IMR-90 (cell line): ENCODE data around the gene MID1. TPM values are rescaled to one million over a fixed set of nuclear protein-coding genes. Genes with fewer than 3 reads are reported as not detected.

Experiments used
- ATAC-seq: fragments of 200-7000 bp; cut with Tn5 transposase; 2 replicates; pipeline ENCODE4 v1.9.1; 2020; ENCODE audit warnings: low read depth, mild to moderate bottlenecking, moderate library complexity
- BruUV-seq: library from RNA; stranded (reverse); fragments of 400-500 nt; replicated peaks from 2 replicates; lab custom pipeline; 2021; lab: Mats Ljungman, UMichigan
- CTCF ChIA-PET: fragments of 300-600 bp; formaldehyde crosslinking; extraction: SDS; loops from one replicate; lab custom pipeline; 2021; ENCODE audit warnings: antibody characterized with exemption; lab: Yijun Ruan, JAX
- POLR2A ChIA-PET: fragments of 300-600 bp; sonication (Branson Sonifier 250); formaldehyde crosslinking; loops from one replicate; lab custom pipeline; 2022; ENCODE audit warnings: antibody characterized with exemption; ENCODE audit not compliant: unreplicated experiment; lab: Charles Lee
- DNase-seq: peaks from one replicate; pipeline ENCODE4 v3.0.0; 2013
- H2AFZ ChIP-seq: replicated peaks from 2 replicates; pipeline ENCODE3; 2013; ENCODE audit warnings: low read length, mild to moderate bottlenecking; ENCODE audit not compliant: poor library complexity
- H2AK5ac ChIP-seq: 2 replicates; pipeline ENCODE4 v1.6.1; 2013; ENCODE audit warnings: low read depth, low read length, inconsistent platforms
- H2AK9ac ChIP-seq: replicated peaks from 2 replicates; pipeline ENCODE3; 2013; ENCODE audit warnings: mild to moderate bottlenecking, low read depth, low read length, moderate library complexity; ENCODE audit not compliant: poor library complexity
- H2BK120ac ChIP-seq: 2 replicates; pipeline ENCODE4 v1.6.1; 2013; ENCODE audit warnings: low read depth, low read length, inconsistent platforms
- H2BK15ac ChIP-seq: 3 replicates; pipeline ENCODE4 v1.6.1; 2013; ENCODE audit warnings: low read depth, low read length, inconsistent platforms
- H2BK20ac ChIP-seq: 2 replicates; pipeline ENCODE4 v1.6.1; 2013; ENCODE audit warnings: low read depth, mild to moderate bottlenecking, inconsistent platforms, low read length, moderate library complexity
- H2BK5ac ChIP-seq: 2 replicates; pipeline ENCODE4 v1.6.1; 2013; ENCODE audit warnings: mild to moderate bottlenecking, low read depth, low read length, inconsistent platforms; ENCODE audit not compliant: poor library complexity, severe bottlenecking
- H3K14ac ChIP-seq: replicated peaks from 2 replicates; pipeline ENCODE4 v1.6.1; 2013; ENCODE audit warnings: low read depth, low read length, inconsistent platforms
- H3K18ac ChIP-seq: 2 replicates; pipeline ENCODE4 v1.6.1; 2013; ENCODE audit warnings: low read depth, low read length, control low read depth
- H3K23ac ChIP-seq: 2 replicates; pipeline ENCODE4 v1.6.1; 2013; ENCODE audit warnings: low read depth, low read length, inconsistent platforms
- H3K27ac ChIP-seq: 2 replicates; pipeline ENCODE4 v1.5.1; 2013; ENCODE audit warnings: mild to moderate bottlenecking, control low read depth, low read length; ENCODE audit not compliant: insufficient read depth
- H3K27me3 ChIP-seq: 2 replicates; pipeline ENCODE4 v1.6.1; 2013; ENCODE audit warnings: low read length; ENCODE audit not compliant: control insufficient read depth, insufficient read depth
- H3K36me3 ChIP-seq: 2 replicates; pipeline ENCODE4 v1.6.1; 2013; ENCODE audit warnings: low read length, mixed read lengths; ENCODE audit not compliant: control insufficient read depth, insufficient read depth
- H3K4ac ChIP-seq: 2 replicates; pipeline ENCODE4 v1.6.1; 2013; ENCODE audit warnings: low read depth, low read length, inconsistent platforms
- H3K4me1 ChIP-seq: 2 replicates; pipeline ENCODE4 v1.6.1; 2013; ENCODE audit warnings: low read length, mixed read lengths; ENCODE audit not compliant: control insufficient read depth, insufficient read depth
- H3K4me2 ChIP-seq: 2 replicates; pipeline ENCODE4 v1.6.1; 2013; ENCODE audit warnings: low read depth, mild to moderate bottlenecking, control low read depth, low read length, moderate library complexity
- H3K4me3 ChIP-seq: 2 replicates; pipeline ENCODE4 v1.5.1; 2013; ENCODE audit warnings: low read depth, mild to moderate bottlenecking, control low read depth, low read length, moderate library complexity; ENCODE audit not compliant: insufficient read depth
- H3K56ac ChIP-seq: 2 replicates; pipeline ENCODE4 v1.6.1; 2013; ENCODE audit warnings: low read length, inconsistent platforms; ENCODE audit not compliant: insufficient read depth; ENCODE audit errors: extremely low read depth
- H3K79me1 ChIP-seq, 2 experiments: 2 replicates each; pipeline ENCODE4 v1.6.1; 2013; ENCODE audit warnings: low read length in 2 of 2, inconsistent platforms in 1 of 2, low read depth in 1 of 2
- H3K9ac ChIP-seq: 2 replicates; pipeline ENCODE4 v1.6.1; 2013; ENCODE audit warnings: low read depth, low read length, control low read depth
- H3K9me1 ChIP-seq: 2 replicates; pipeline ENCODE4 v1.6.1; 2013; ENCODE audit warnings: low read length, inconsistent platforms; ENCODE audit not compliant: insufficient read depth
- H3K9me3 ChIP-seq: 2 replicates; pipeline ENCODE4 v1.6.1; 2013; ENCODE audit warnings: low read length; ENCODE audit not compliant: control insufficient read depth, insufficient read depth
- H4K20me1 ChIP-seq: 2 replicates; pipeline ENCODE4 v1.6.1; 2013; ENCODE audit warnings: low read length, inconsistent platforms; ENCODE audit not compliant: insufficient read depth
- H4K5ac ChIP-seq: 2 replicates; pipeline ENCODE4 v1.6.1; 2013; ENCODE audit warnings: mild to moderate bottlenecking, low read depth, low read length, control low read depth
- H4K8ac ChIP-seq, 2 experiments: 2 replicates each; pipeline ENCODE4 v1.6.1; 2013; ENCODE audit warnings: low read depth in 2 of 2, low read length in 2 of 2, control low read depth in 1 of 2, inconsistent platforms in 1 of 2
- H4K91ac ChIP-seq: 2 replicates; pipeline ENCODE4 v1.6.1; 2013; ENCODE audit warnings: low read depth, low read length, inconsistent platforms; ENCODE audit not compliant: insufficient read depth
- MAFK ChIP-seq: IDR thresholded peaks from 2 replicates; pipeline ENCODE4 v1.6.1; 2012; ENCODE audit warnings: low read depth, low read length, improper control_type of control experiment
- WGBS, 2 experiments: methylation state at CpG; one replicate each; pipeline versions ENCODE4 v1.1.5 to v1.1.7; 2013; ENCODE audit warnings: missing lambda C conversion rate in 2 of 2; ENCODE audit not compliant: insufficient read length in 1 of 2; ENCODE audit errors: extremely low coverage in 2 of 2; 5-methylcytosine and 5-hydroxymethylcytosine counted together
- dilution Hi-C: fragments of 300-500 bp; cut with HindIII; formaldehyde crosslinking; loops from one replicate; pipeline ENCODE4 v1.14.3; 2018; ENCODE audit warnings: low sequenced_read_pairs; ENCODE audit not compliant: unreplicated experiment
- in situ Hi-C: fragments of 300-500 bp; cut with MboI; formaldehyde crosslinking; loops from 3 replicates; pipeline ENCODE4 v1.14.3; 2019; ENCODE audit warnings: low sequenced_read_pairs, inconsistent platforms, mixed read lengths
- intact Hi-C: fragments of 100-400 bp; cut with micrococcal nuclease; formaldehyde crosslinking; loops from 2 replicates; pipeline ENCODE4 v1.10.0; 2022
- polyA plus RNA-seq, 3 experiments: library from polyadenylated mRNA; depleted of rRNA; stranded (reverse); fragments of >200 nt; gene quantifications; 2 replicates each; pipeline ENCODE4 v1.2.3, GENCODE V29; 2012; ENCODE audit warnings: low replicate concordance in 1 of 3
- total RNA-seq: library from RNA; depleted of rRNA; stranded (reverse); fragments of >200 nt; gene quantifications from 2 replicates; pipeline ENCODE4 v1.2.3, GENCODE V29; 2012

The MID1 gene
- total and polyA plus RNA-seq, 2 of the 4 experiments (the other 2 are of a cell fraction), result 37.2 to 106 TPM

- Histone ChIP-seq H3K14ac (no peak overlapping the region), H3K23ac (no peak overlapping the region), H2BK15ac (no peak overlapping the region), H3K4me1 (peaks cover 6% of the 10 kb centered on the region; the same call in 1 of the 2 replicates), H3K4me2 (no peak overlapping the region), H3K9me1 (no peaks in the 10 kb centered on the region), H3K4me3 (no peak overlapping the region), H3K36me3 (no peaks in the 10 kb centered on the region), H4K5ac (no peak overlapping the region), H3K27me3 (no peaks in the 10 kb centered on the region; the same call in 1 of the 2 replicates), H3K9me3 (peaks cover 4% of the 10 kb centered on the region; the same call in 1 of the 2 replicates), H3K9ac (no peak overlapping the region), H3K18ac (no peak overlapping the region), H3K56ac (no peak overlapping the region), H2AFZ (no peak overlapping the region), H2BK5ac (no peak overlapping the region), H4K20me1 (no peaks in the 10 kb centered on the region), H3K27ac (no peak overlapping the region), H2BK20ac (no peak overlapping the region), H2BK120ac (no peak overlapping the region), H2AK9ac (no peak overlapping the region), H4K8ac (no peak overlapping the region), H4K91ac (no peak overlapping the region), H2AK5ac (no peak overlapping the region), H3K79me1 (no peaks in the 10 kb centered on the region), H3K4ac (no peak overlapping the region)
- ChIA-PET POLR2A (no interaction called here), CTCF (no interaction called here)
- intact Hi-C loops, result no loop called here
- dilution Hi-C loops, result no loop called here
- in situ Hi-C loops, result no loop called here
- no peak for DNase-seq
- no peak for TF ChIP-seq MAFK
- BruUV-seq, result no TSS peak
- no CpG with 5 or more reads among the region's 2 CpGs for WGBS, 2 experiments
- no peak for ATAC-seq
Observed at GRCh38 chrX:10398215-10398614, 222.2 kb downstream of the MID1 start.
